GM19035 (cell line): ENCODE measurements around the gene MFRP.
"Not testable (repeated sequence)": the region's sequence is repeated elsewhere in the genome, so short reads cannot be mapped to it uniquely, and the experiment has no call there.

Experiments used
- ATAC-seq: cut with Tn5 transposase; IDR thresholded peaks from one replicate; pipeline ENCODE4 v1.9.1; 2021; ENCODE audit not compliant: unreplicated experiment

The MFRP gene

GRCh38 chr11:119346605-119347004, at the start of gene MFRP:
Gene MFRP, minus strand, starts transcription at chr11:119346705. Its CDS starts 192 bp downstream, at chr11:119346513.
- ATAC-seq: no peak

- no peak for ATAC-seq
Measured at GRCh38 chr11:119391275-119391674, 44.8 kb upstream of the MFRP start.

DNA sequence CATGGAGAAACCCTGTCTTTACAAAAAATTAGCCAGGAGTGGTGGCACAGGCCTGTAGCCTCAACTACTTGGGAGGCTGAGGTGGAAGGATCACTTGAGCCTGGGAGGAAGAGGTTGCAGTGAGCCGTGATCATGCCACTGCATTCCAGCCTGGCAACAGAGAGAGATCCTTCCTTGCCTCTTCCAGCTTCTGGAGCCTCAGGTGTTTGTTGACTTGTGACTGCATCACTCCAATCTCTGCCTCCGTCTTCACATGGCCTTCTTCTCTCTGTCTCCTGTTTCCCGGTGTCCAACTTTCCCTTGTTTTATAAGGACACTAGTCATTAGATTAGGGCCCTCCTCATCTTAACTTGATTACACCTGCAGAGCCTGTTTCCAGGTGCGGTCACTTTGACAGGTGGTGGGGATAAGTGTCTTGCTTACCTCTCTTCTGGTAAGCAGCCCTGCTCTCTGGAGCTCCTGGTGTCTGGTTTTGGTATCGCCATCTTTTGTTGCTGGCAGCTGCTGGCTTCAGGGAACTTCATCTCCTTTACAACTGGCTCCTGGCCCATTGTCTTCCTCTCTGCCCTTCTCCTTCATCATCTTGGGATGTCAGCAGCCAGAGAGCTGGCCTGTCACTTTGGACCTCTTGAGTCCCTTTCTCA, 43.2 kb upstream of the MFRP start:
- ATAC-seq: no peak

DNA sequence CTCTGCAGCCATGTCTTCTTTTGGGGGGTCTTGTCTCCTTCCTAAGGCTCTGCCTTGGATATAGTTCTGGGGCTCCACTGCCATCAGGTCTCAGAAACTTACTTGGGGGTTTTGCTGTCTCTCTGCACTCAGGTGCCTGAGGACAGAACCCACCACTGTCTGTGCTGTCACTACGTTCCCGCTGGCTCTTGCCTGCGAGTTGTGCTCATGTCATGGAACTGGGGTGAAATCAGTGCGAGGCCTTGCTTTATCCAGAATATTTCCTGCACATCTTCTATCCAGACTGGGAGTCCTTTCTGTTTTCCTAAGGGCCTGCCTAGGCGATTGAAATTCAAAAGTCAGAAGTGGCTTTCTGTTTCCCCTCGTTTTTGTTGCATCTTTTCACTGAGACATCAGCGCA, 41.6 kb upstream of the MFRP start:
- ATAC-seq: no peak

DNA sequence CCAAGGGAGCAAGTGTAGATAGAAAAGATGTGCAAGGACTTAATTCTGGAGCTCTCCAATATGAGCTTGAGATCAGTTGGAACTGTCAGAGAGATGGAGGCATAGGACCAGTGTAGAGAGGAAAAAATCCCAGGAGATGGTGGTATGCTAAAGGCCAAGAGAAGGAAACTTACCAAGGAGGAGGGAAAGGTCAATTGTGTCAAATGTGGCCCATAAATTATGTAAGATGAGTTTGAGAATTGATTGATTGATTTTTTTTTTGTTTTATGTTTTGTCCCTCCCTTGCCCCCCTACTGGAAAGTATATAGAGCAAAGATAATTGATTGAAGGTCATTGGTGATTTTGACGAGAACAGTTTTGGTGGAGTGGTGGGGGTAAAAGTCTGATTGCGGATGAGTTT, 37.8 kb upstream of the MFRP start:
- ATAC-seq: no peak

GRCh38 chr11:119382513-119382912, 36.0 kb upstream of the MFRP start:
- not testable (repeated sequence) for ATAC-seq

GRCh38 chr11:119382101-119382500, 35.6 kb upstream of the MFRP start:
- no peak for ATAC-seq

- ATAC-seq: peak; percentile 100
Measured at GRCh38 chr11:119381181-119381988, 34.9 kb upstream of the MFRP start, which contains the start of gene USP2. Gene USP2, minus strand, starts transcription at chr11:119381690. Its CDS starts 8,210 bp downstream, at chr11:119373480.

DNA sequence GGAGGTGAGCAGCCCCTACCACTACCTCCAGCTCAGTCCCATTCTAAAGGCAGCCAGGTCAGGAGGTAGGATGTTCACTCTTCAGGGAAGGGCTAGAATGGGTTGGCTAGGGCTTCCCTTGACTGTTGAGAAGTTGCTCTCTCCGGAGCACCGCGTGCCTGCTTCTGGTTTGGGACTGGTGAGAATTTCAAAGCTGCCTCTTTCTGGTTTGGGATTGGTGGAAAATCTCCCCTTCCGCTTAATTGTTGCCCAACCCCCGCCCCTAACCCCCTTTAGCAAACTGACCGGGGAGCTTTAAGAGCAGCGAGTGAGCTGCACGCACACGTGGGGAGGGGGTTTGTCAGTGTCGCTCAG, 34.3 kb upstream of the MFRP start:
- ATAC-seq: no peak

GRCh38 chr11:119380160-119380826, 33.8 kb upstream of the MFRP start:
- no peak for ATAC-seq

DNA sequence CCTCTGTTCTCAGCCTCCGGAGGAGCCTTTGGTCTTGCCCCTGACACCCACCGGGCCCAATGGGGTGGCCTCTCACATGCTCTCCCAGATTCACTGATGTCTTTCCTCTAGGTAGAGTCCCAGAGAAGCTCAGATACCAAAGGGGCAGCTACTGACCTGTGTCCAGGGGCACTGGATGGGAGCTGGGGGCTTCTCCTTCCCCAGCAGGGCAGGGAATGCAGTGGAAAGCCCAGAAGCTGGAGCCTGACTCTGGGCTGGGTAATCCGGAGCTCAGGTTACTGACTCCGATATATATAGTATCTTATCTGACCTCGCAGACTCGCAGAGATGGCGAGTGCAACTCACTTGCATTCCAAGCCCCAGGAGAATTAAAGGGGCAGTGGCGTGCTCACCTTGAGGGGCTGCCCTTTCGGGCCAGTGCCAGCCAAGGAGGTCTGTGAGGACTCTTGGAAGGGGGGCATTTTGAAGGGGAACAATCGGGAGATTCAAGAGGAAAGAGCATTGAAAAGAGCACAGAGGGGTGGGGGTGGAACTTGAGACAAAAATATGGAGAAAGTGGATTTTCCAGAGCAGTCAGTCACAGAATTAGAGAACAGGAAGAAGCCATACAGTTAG, 32.5 kb upstream of the MFRP start:
- no peak for ATAC-seq

DNA sequence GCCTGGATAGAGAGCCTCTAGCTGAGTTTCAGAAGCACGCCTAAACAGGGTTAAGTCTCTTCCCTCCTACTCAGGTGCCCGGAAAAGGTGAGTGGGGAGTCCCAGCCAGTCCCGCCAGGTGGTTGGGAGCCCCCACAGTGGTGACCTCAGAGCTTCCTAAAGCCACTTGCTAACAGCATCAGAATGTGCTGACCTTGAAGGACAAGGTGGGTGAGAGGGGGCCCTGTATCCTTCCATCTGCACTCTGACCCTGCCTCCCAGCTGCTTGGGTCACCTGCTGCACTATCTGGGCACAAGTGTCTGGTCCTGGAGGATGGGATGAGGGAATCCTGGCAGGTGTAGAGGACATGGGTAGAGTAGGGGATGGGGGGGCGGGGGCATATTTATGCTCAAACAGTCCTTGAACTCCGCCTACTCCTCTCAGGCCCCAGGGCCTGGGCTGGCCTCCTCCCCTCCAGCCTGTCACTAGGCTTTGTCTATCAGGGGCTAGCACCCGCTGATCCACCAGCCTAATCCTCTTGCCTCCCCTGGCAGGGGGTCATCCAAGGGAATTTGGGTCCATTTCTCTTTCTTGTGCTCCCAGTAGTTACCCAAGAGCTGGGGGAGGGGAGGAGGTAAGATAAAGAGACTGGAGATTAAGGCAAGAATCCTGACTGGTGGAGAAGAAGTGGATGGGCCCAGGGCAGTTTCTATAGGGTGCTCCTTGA, 31.6 kb upstream of the MFRP start:
- no peak for ATAC-seq

GRCh38 chr11:119377112-119377901, 30.8 kb upstream of the MFRP start:
- no peak for ATAC-seq

- no peak for ATAC-seq
Measured at GRCh38 chr11:119376197-119376847, 29.8 kb upstream of the MFRP start.

DNA sequence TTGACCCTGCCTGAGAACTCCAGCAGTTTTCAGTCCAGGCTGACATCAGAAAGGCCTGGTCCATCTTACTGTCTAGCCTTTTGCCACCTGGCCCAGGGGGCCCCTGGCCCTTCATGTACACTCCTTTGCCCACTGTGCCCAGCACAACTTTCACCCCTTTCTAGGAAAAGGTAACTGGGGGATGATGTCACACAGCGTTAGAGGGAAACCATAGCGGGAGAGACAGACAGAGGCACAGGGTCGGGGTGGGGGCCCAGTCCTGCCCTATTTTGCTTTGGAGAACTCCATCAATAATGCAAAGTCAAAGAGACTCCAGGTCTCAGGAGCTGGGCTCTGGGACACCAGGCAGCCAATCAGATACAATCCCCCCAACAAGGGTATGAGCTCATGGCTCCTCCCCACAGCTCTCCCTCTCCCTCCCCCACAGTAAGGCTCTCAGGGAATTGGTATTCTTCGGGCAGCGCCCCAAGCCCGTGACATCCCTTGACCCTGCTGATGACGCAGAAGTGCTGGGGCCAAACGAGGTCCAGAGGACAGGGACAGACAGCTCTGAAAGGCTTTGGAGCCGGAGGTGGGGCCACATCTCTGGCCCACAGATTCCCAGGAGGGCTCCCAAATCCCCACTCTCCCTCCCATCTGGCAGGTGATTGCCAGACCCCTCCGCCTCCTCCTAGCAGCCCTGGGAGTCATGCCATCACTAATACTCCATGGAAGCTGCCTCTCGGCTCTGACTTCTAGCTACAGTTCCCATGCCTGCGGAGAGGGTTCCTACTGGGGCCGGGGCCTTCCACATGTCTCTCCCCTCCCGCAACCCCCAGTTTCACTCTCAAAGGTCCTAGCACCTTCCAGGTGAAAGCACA, 29.1 kb upstream of the MFRP start:
- ATAC-seq: no peak

DNA sequence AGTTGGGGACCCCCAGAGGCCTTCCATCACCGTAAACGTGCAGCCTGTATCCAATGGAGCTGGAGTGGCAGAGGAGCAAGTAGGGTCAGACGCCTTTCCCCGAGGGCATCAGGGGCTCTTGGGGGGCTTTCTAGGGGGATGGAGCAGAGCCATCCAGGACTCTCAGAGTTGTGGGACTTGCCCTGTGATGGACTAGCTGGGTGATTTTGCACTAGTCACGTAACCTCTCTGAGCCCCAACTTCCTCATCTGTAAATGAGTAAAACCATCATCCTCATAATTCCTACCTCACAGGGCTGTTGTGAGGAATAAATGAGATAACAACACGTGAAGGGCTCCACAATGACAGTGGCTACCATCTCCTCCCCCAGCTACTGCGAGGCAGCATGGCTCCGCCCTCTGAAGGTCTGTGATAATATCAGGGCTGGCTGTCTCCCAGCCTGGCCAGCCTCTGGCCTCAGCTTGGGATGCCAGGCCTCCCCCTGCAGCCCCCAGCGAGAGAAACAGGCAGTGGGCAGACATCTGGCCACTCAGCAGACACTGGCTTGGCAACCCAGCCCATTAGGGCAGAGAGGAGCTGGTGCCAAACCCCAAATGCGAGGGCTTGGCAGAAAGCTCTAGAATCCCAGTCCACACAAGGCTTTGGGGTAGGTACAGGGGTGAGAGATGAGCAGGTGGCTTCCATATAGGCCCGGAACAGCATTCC, 28.3 kb upstream of the MFRP start:
- no peak for ATAC-seq

- ATAC-seq: no peak
Measured at GRCh38 chr11:119373921-119374631, 27.6 kb upstream of the MFRP start.
